NCI-H146 treated with DMSO at 0.1 percent for 48 hours (cell line): Measurements from ENCODE around the gene HSF4.

Experiments
- DNase-seq: peaks from one replicate; lab custom pipeline; 2025; ENCODE audit not compliant: unreplicated experiment; lab: John Stamatoyannopoulos, UW

HSF4 gene

DNA sequence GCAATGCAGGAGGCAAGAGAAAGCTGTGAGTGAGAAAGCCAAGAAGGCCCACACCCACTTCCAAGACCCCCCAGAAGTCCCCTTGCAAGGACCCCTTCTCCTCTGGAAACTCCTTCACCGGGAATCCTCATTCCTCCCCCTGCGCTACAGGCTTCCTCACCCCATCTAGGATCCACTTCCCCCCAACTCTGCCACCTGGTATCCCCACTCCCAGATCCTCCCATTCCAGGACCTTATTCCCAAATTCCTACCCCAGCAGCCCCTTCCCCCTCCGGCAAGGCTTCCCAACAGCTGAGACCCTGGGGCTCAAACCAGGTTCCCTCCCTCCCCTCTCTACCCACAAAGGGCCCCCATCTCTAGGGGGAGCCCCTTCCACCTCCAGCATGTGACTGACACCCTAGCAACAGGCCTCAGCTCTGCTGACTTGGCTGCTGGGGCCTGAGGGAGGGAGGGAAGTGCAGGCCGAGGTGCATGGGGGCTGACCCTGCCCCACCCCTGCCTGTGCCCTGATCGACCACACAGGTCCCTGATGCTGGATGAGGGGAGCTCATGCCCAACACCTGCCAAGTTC, 2.1 kb downstream of the HSF4 start:
- no peak for DNase-seq

DNA sequence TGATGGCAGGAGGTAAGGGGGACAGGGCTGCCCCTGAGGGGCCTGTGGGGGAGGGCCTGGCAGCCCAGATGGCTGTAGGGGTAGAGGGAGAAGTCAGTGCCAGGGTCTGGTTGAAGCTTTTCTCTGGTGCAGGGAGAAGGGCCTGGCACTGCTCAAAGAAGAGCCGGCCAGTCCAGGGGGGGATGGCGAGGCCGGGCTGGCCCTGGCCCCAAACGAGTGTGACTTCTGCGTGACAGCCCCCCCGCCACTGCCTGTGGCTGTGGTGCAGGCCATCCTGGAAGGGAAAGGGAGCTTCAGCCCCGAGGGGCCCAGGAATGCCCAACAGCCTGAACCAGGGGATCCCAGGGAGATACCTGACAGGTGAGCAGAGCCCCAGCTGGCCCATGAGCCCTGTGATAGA, 3.0 kb downstream of the HSF4 start:
- DNase-seq, result no peak

- no peak for DNase-seq
Observed at GRCh38 chr16:67169011-67169451, 4.5 kb downstream of the HSF4 start.

DNA sequence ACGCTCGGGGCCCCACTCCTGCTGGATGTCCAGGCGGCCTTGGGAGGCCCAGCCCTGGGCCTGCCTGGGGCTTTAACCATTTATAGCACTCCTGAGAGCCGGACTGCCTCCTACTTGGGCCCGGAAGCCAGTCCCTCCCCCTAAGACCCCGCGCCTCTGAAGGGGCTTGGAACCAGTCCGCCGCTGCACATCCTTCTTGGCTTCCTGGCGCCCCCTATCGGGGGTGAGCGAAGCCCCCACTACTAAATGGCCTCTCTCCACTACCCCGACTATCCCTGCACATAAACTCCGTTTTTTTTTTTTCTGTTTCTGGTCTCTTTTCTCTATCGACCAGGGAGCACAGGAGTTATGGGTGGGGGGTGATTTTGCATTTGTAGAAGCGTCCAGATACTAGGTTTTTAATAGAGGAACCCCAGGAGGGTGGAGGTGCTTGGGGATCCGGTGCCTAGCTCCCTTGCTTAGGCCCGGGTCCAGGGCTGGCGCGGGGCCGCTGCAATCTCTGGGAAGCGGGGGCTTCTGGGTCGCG, 5.2 kb downstream of the HSF4 start:
- DNase-seq, result no peak

- peak; percentile 69 for DNase-seq
Observed at GRCh38 chr16:67170168-67170948, 5.8 kb downstream of the HSF4 start, which contains the start of gene NOL3. Gene NOL3 (plus strand): TSS chr16:67170538.

GRCh38 chr16:67170949-67171649, 6.6 kb downstream of the HSF4 start:
- no peak for DNase-seq

DNA sequence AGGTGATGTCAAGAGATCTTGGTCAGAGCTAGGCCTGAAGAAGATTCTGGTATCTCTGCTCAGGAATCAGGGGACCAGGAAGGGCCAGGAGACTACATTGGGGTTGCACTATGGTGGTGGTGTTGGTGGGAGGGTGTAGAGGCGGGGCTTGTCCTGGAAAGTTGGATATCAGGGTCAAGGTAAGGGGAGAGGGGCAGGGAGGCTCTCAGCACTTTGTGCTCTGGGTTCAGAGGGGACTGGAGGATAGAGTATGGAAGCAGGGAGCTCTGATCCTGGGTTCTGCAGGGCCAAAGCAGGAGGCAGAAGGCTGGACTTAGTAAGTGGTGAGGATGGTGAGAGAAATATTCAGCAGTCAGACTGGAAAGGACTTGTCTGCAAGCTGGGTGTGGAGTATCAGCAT, 8.8 kb downstream of the HSF4 start:
- no peak for DNase-seq

GRCh38 chr16:67173808-67174705, 9.5 kb downstream of the HSF4 start:
- DNase-seq, result peak; percentile 51

- no peak for DNase-seq
Observed at GRCh38 chr16:67174706-67175231, 10.2 kb downstream of the HSF4 start.

- DNase-seq, result no peak
Observed at GRCh38 chr16:67176662-67177061, 12.1 kb downstream of the HSF4 start.

- DNase-seq, result peak; percentile 78
Observed at GRCh38 chr16:67177743-67178699, 13.5 kb downstream of the HSF4 start.

- no peak for DNase-seq
Observed at GRCh38 chr16:67179421-67180080, 15.0 kb downstream of the HSF4 start.

GRCh38 chr16:67180166-67180565, 15.6 kb downstream of the HSF4 start:
- no peak for DNase-seq

- DNase-seq, result no peak
Observed at GRCh38 chr16:67181346-67181745, 16.8 kb downstream of the HSF4 start.

DNA sequence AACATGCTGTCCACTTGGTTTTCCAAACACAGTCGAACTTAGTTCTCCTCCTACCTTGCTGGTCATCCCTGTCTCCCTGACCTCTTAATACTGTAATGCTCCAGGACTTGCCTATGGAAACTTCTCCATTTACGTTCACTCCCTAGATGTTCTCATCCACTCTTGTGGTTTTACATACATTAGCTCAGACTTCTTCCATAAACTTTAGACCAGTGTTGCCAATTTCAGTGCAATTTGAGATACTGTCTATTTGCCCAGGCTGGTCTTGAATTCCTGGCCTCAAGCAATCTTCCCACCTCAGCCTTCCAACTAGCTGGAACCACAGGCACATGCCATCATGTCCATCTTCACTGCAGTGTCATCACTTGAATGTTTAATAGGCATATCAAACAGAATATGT, 17.7 kb downstream of the HSF4 start:
- DNase-seq, result no peak

DNA sequence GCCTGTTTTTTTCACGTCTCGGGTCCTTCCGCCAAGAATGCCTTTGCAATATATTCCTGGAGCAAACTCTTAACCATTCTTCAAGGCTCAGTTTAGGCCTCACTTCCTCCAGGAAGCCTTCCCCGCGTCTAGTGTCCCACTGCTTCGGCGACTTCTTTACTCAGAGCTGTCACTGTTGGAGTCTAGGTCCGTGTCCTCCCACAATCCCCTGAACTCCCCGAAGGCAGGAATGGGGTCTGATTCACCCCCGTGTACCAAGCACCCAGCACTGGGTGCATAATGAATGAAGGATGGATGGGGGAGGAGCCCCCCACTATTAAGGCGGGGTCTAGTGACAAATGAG, 18.7 kb downstream of the HSF4 start:
- DNase-seq, result no peak

- DNase-seq, result peak; percentile 93
Observed at GRCh38 chr16:67183627-67184452, 19.3 kb downstream of the HSF4 start, which contains the start of gene MATCAP1. Gene MATCAP1 (minus strand): TSS chr16:67183963. CDS start chr16:67180610, 3,353 bp downstream.

DNA sequence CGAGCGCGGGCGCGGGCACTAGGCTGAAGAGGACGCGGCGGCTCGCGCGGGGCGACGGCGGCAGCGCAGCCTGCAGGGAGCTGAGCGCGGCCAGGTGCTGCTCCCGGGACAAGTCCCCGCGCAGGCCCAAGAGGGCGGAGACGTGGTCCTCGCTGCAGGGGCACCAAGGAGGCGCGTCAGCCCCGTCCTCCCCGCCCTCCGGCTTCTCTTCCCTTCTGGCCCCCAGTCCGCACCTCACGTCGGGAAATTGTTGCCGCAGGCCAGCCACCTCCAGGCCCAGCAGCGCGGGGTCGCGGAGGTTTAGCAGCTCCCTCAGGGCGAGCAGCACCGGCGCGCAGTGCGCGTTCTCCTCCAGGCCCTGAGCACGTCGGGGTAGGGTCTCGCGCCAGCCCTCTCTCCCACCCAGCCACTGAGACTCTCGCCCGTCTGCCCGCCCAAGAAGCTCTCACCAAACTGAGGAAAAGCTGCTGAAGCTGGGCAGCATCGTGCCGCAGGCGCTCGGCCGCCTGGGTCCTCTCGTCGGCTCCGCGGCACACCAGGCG, 20.0 kb downstream of the HSF4 start:
- no peak for DNase-seq
